ENCODE measurements around the gene TCFL5.

TCFL5 gene

DNA sequence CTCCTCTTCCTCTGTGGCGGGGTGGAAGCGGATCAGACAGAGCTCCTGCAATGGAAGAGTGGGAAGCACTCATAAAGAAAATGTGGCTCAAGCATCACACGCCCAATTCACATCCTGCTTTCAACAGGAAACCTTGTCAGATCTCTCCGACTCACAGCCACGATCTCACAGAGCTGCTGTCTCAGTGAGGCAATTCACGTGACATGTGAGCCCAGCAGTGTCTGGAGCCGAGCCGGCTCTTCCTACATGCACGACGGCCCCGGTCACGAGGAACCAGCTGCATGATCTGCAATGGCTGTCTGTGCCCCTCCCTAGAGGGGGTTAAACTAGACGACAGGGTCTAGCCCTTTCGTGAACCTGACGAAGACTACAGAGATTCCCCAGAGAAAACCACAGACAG, 29.5 kb upstream of the TCFL5 start:
- Histone ChIP-seq H3K27me3 (ENCODE audit: insufficient read depth, low read length) (no peaks in the 10 kb centered on the region), H3K4me2 (ENCODE audit: low read length) (no peak overlapping the region), H3K9me2 (ENCODE audit: low read depth, low read length) (no peaks in the 10 kb centered on the region), H3K79me2 (ENCODE audit: insufficient read depth, low read length) (no peaks in the 10 kb centered on the region), H2AFZ (ENCODE audit: low read length) (no peak overlapping the region), H3K4me1 (ENCODE audit: insufficient read depth, low read length, severe bottlenecking) (no peaks in the 10 kb centered on the region), H3K27ac (ENCODE audit: low read depth, low read length, poor library complexity, severe bottlenecking) (no peak overlapping the region), H3K9ac (ENCODE audit: low read length) (no peak overlapping the region), H3F3A (ENCODE audit: insufficient read depth, low read length) (no peaks in the 10 kb centered on the region), H4K20me1 (ENCODE audit: insufficient read depth, low read length) (no peaks in the 10 kb centered on the region), H3K9me3 (ENCODE audit: low read length) (no peaks in the 10 kb centered on the region), H3K36me3 (ENCODE audit: insufficient read depth, low read length) (peaks cover 100% of the 10 kb centered on the region), H3K4me3 (ENCODE audit: low read depth, low read length, poor library complexity, severe bottlenecking) (no peak overlapping the region)
- TF ChIP-seq, protein P1, sequence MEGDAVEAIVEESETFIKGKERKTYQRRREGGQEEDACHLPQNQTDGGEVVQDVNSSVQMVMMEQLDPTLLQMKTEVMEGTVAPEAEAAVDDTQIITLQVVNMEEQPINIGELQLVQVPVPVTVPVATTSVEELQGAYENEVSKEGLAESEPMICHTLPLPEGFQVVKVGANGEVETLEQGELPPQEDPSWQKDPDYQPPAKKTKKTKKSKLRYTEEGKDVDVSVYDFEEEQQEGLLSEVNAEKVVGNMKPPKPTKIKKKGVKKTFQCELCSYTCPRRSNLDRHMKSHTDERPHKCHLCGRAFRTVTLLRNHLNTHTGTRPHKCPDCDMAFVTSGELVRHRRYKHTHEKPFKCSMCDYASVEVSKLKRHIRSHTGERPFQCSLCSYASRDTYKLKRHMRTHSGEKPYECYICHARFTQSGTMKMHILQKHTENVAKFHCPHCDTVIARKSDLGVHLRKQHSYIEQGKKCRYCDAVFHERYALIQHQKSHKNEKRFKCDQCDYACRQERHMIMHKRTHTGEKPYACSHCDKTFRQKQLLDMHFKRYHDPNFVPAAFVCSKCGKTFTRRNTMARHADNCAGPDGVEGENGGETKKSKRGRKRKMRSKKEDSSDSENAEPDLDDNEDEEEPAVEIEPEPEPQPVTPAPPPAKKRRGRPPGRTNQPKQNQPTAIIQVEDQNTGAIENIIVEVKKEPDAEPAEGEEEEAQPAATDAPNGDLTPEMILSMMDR (IDR thresholded peaks at IDR 0.05; ENCODE audit: low read length): no peak
- TF ChIP-seq EZH2 (IDR thresholded peaks at IDR 0.05; ENCODE audit: borderline replicate concordance, low read length): no peak

DNA sequence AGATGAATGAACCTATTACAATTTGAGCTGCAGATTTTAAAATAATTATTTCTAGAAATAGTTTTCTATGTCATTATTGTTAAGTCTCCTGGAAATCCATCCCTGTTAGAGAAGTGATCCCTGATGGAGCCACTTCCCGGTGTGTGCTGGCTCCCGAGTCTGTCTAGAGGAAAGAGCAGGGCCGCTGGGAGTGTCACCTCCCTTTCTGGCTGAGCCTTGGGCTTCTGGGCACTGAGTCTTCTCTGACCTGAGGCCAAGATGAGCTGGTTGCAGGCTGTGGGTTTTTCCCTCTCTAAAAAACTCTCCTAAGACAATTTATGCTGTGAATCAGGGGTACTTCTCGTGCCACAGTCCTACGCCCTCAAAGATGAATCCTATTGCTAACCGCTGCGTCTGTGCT, 28.8 kb upstream of the TCFL5 start:
- Histone ChIP-seq H3K79me2 (ENCODE audit: insufficient read depth, low read length) (no peaks in the 10 kb centered on the region), H2AFZ (ENCODE audit: low read length) (no peak overlapping the region), H3K27me3 (ENCODE audit: insufficient read depth, low read length) (no peaks in the 10 kb centered on the region), H3K9ac (ENCODE audit: low read length) (no peak overlapping the region), H3K4me1 (ENCODE audit: insufficient read depth, low read length, severe bottlenecking) (no peaks in the 10 kb centered on the region), H3K27ac (ENCODE audit: low read depth, low read length, poor library complexity, severe bottlenecking) (no peak overlapping the region), H3K4me3 (ENCODE audit: low read depth, low read length, poor library complexity, severe bottlenecking) (no peak overlapping the region), H4K20me1 (ENCODE audit: insufficient read depth, low read length) (no peaks in the 10 kb centered on the region), H3K9me3 (ENCODE audit: low read length) (no peaks in the 10 kb centered on the region), H3K36me3 (ENCODE audit: insufficient read depth, low read length) (peaks cover 100% of the 10 kb centered on the region), H3K9me2 (ENCODE audit: low read depth, low read length) (no peaks in the 10 kb centered on the region), H3K4me2 (ENCODE audit: low read length) (no peak overlapping the region), H3F3A (ENCODE audit: insufficient read depth, low read length) (no peaks in the 10 kb centered on the region)
- TF ChIP-seq, protein P1 (IDR thresholded peaks at IDR 0.05; ENCODE audit: low read length): no peak
- TF ChIP-seq EZH2 (IDR thresholded peaks at IDR 0.05; ENCODE audit: borderline replicate concordance, low read length): no peak

DNA sequence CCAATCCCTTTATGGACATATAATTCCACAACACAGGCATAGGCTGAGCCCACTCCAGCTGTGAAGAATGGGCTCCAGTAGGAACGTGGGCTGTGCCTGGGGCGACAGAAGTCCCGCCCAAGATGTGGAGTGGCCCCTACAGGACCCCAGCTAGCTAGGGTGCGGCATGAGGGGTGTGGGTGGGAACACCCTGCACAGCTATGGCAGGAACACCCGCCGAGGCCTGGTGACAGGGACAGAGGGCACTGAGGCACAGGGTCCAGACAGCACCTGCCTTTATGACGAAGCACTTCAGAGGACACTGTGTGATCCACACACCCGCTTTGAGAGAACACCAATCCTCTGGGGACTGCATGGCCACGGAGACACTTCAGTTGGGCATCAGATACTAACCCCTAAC, 28.2 kb upstream of the TCFL5 start:
- no peak for TF ChIP-seq EZH2 (IDR thresholded peaks at IDR 0.05; ENCODE audit: borderline replicate concordance, low read length)
- TF ChIP-seq, protein P1 (IDR thresholded peaks at IDR 0.05; ENCODE audit: low read length): no peak
- no peak overlapping the region for H3K27ac ChIP-seq (ENCODE audit: low read depth, low read length, poor library complexity, severe bottlenecking)
- no peak overlapping the region for H3K4me3 ChIP-seq (ENCODE audit: low read depth, low read length, poor library complexity, severe bottlenecking)
- H3K9ac ChIP-seq (ENCODE audit: low read length): no peak overlapping the region
- no peaks in the 10 kb centered on the region for H4K20me1 ChIP-seq (ENCODE audit: insufficient read depth, low read length)
- peaks cover 96% of the 10 kb centered on the region for H3K36me3 ChIP-seq (ENCODE audit: insufficient read depth, low read length)
- no peaks in the 10 kb centered on the region for H3K9me3 ChIP-seq (ENCODE audit: low read length)
- H3K9me2 ChIP-seq (ENCODE audit: low read depth, low read length): no peaks in the 10 kb centered on the region
- no peaks in the 10 kb centered on the region for H3F3A ChIP-seq (ENCODE audit: insufficient read depth, low read length)
- no peaks in the 10 kb centered on the region for H3K79me2 ChIP-seq (ENCODE audit: insufficient read depth, low read length)
- no peak overlapping the region for H3K4me2 ChIP-seq (ENCODE audit: low read length)
- H3K4me1 ChIP-seq (ENCODE audit: insufficient read depth, low read length, severe bottlenecking): no peaks in the 10 kb centered on the region
- H3K27me3 ChIP-seq (ENCODE audit: insufficient read depth, low read length): no peaks in the 10 kb centered on the region
- H2AFZ ChIP-seq (ENCODE audit: low read length): no peak overlapping the region

Measured in OCI-LY1 (cell line).